Tibial nerve (tissue), 4 donors: ENCODE results near the gene RNF7. TPM values are rescaled to one million over a fixed set of nuclear protein-coding genes. Genes with fewer than 3 reads are reported as not detected.

ENCODE experiments used
- DNase-seq, 2 donors: peaks; one replicate each; pipeline ENCODE4 v3.0.0-alpha.2; 2019; ENCODE audit warnings: low spot score in 2 of 2
- H3K27ac ChIP-seq, 4 donors: fragments of 200-600 bp; sonication (generic) in 3 of 4; one replicate each; pipeline ENCODE4 v1.5.1; 2017 to 2019; ENCODE audit warnings: mild to moderate bottlenecking in 1 of 4
- H3K27me3 ChIP-seq, 2 donors: fragments of 200-600 bp; sonication (generic) in 1 of 2; one replicate each; pipeline versions ENCODE4 v1.5.1 to v1.6.0; 2017 to 2019
- H3K36me3 ChIP-seq, 3 donors: fragments of 200-600 bp; sonication (generic); one replicate each; pipeline ENCODE4 v1.5.1; 2018 to 2019
- H3K4me1 ChIP-seq, 4 donors: fragments of 200-600 bp; sonication (generic) in 3 of 4; one replicate each; pipeline ENCODE4 v1.5.1; 2017 to 2019
- H3K4me3 ChIP-seq, 4 donors: fragments of 200-600 bp; sonication (generic) in 3 of 4; one replicate each; pipeline ENCODE4 v1.5.1; 2017 to 2019; ENCODE audit warnings: mild to moderate bottlenecking in 1 of 4, moderate library complexity in 1 of 4
- H3K9me3 ChIP-seq, 4 donors: fragments of 200-600 bp; sonication (generic) in 3 of 4; one replicate each; pipeline ENCODE4 v1.5.1; 2017 to 2019
- EP300 ChIP-seq, 2 donors: sonication (generic); formaldehyde crosslinking; IDR thresholded peaks; one replicate each; pipeline ENCODE4 v1.6.1; 2017; ENCODE audit warnings: antibody characterized with exemption in 2 of 2, mild to moderate bottlenecking in 1 of 2
- POLR2A ChIP-seq, 2 donors: fragments of 450-650 bp; IDR thresholded peaks; one replicate each; pipeline ENCODE4 v1.6.1; 2017; ENCODE audit warnings: antibody characterized with exemption in 2 of 2, mild to moderate bottlenecking in 2 of 2, moderate library complexity in 2 of 2
- WGBS, 2 donors: methylation state at CpG; one replicate each; pipeline ENCODE4 v1.1.5; 2018; 5-methylcytosine and 5-hydroxymethylcytosine counted together
- total RNA-seq, 4 donors: library from RNA; depleted of rRNA; stranded (reverse); fragments of >200 nt; gene quantifications; one replicate each; pipeline ENCODE4 v1.1.0, GENCODE V29; 2016
- TF ChIP-seq, protein P1 (sequence below), 5 experiments: fragments of 200-600 bp in 3 of 5; fragments of 450-650 bp in 2 of 5; sonication (generic) in 3 of 5; IDR thresholded peaks; one replicate each; pipeline ENCODE4 v1.5.1; 2016 to 2019; ENCODE audit warnings: antibody characterized with exemption in 5 of 5, mild to moderate bottlenecking in 3 of 5, moderate library complexity in 2 of 5

Gene RNF7
- total RNA-seq, 4 donors from 2014 or later, result 65.7 to 80.2 (median 66.8) TPM

DNA sequence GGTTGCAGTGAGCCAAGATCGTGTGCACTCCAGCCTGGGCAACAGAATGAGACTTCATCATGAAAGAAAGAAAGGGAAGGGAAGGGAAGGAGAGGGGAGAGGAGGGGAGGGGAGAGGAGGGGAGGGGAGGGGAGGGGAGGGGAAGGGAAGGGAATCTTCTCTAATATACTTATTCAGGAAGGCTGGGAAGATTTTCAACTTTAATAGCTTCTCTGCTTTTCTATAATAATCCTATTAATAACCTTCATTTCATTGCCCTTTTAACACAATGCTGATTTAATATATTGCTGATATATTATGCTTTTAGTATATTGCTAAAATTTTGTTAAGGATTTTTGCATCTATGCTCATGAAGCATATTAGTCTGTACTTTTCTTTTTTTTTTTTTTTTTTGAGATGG lies 23.4 kb upstream of the RNF7 start:
- H3K27me3 ChIP-seq, result no peaks in the 10 kb centered on the region
- no peaks in the 10 kb centered on the region for H3K4me1 ChIP-seq
- 85 to 100% methylated on average over 1 of the region's 1 CpG for WGBS, 2 donors
- H3K4me3 ChIP-seq, result no peak overlapping the region
- TF ChIP-seq EP300 (IDR thresholded peaks at IDR 0.05), result no peak
- no peak for TF ChIP-seq POLR2A (IDR thresholded peaks at IDR 0.05)
- TF ChIP-seq, protein P1, sequence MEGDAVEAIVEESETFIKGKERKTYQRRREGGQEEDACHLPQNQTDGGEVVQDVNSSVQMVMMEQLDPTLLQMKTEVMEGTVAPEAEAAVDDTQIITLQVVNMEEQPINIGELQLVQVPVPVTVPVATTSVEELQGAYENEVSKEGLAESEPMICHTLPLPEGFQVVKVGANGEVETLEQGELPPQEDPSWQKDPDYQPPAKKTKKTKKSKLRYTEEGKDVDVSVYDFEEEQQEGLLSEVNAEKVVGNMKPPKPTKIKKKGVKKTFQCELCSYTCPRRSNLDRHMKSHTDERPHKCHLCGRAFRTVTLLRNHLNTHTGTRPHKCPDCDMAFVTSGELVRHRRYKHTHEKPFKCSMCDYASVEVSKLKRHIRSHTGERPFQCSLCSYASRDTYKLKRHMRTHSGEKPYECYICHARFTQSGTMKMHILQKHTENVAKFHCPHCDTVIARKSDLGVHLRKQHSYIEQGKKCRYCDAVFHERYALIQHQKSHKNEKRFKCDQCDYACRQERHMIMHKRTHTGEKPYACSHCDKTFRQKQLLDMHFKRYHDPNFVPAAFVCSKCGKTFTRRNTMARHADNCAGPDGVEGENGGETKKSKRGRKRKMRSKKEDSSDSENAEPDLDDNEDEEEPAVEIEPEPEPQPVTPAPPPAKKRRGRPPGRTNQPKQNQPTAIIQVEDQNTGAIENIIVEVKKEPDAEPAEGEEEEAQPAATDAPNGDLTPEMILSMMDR (IDR thresholded peaks at IDR 0.05), result no peak
- no peak for DNase-seq
- H3K9me3 ChIP-seq, result peaks cover 0 to 6% (median 0%) of the 10 kb centered on the region in 4 donors
- no peaks in the 10 kb centered on the region for H3K36me3 ChIP-seq
- no peak overlapping the region for H3K27ac ChIP-seq

DNA sequence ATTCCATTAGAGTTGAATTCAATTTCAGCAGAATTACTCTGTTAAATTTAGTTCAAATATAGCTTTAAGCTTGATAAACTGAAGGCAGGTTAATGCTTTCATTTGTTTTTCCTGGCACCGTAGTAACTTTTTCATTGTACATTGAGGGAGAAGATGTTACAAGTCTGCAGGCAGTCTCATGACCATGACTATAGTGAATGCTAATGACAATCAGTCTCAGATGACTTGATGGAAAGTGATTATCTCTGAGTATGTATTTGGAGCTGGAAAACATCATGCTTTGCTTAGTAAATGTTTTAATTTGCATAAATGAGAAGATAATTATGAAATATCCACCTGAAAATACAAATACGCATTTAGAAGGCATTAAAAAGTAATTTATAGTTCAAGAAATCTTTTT lies 16.0 kb upstream of the RNF7 start:
- TF ChIP-seq POLR2A (IDR thresholded peaks at IDR 0.05), result no peak
- no peak for TF ChIP-seq EP300 (IDR thresholded peaks at IDR 0.05)
- Histone ChIP-seq H3K27me3 (no peaks in the 10 kb centered on the region), H3K36me3 (no peaks in the 10 kb centered on the region), H3K9me3 (no peaks in the 10 kb centered on the region), H3K4me1 (no peaks in the 10 kb centered on the region), H3K27ac (no peak overlapping the region), H3K4me3 (no peak overlapping the region)
- DNase-seq, result no peak
- WGBS, 2 donors, result 89% methylated on average over 2 of the region's 2 CpGs

DNA sequence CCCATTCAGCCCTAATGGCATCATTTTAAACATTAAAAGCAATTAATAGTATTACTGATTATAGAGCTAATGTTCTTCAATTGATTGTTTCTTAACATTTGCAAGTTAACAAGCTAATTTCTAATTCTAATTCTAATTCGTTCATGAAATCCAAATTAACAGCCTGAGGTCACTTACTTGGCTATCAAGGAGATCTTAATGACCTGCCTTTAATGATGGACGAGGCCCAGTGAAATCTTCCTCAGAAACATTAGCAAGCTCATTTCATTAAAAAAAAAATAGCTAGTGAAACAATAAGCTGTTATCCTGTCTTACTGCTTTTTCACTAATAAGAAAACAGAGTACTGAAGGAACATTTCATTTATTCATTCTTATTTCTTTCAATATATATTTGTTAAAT lies 15.4 kb upstream of the RNF7 start:
- Histone ChIP-seq H3K27ac (no peak overlapping the region), H3K4me3 (no peak overlapping the region), H3K9me3 (no peaks in the 10 kb centered on the region), H3K36me3 (no peaks in the 10 kb centered on the region), H3K27me3 (no peaks in the 10 kb centered on the region), H3K4me1 (no peaks in the 10 kb centered on the region)
- TF ChIP-seq, protein P1 (IDR thresholded peaks at IDR 0.05), result no peak
- TF ChIP-seq EP300 (IDR thresholded peaks at IDR 0.05) (no peak), POLR2A (IDR thresholded peaks at IDR 0.05) (no peak)
- 82 to 84% methylated on average over 2 of the region's 2 CpGs for WGBS, 2 donors
- no peak for DNase-seq

DNA sequence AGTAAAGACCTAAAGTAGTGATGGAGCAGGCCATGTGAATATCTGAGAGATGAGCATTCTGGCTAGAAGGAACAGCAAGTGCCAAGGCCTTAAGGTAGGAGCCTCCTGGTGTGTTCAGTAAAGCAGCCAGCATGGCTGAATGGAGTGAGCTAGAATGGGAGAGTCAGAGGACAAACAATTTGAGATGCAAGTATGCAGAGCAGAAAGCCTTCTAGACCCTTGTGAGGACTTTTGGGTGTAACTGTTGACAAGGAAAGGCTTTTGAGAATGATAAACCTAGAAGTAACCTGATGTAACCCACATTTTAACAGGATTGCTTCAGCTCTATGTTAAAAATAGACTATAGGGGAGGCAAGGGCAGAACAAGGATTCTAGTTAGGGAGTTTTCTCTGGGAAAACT lies 14.8 kb upstream of the RNF7 start:
- Histone ChIP-seq H3K27ac (no peak overlapping the region), H3K9me3 (no peaks in the 10 kb centered on the region), H3K4me3 (no peak overlapping the region), H3K4me1 (no peaks in the 10 kb centered on the region), H3K36me3 (no peaks in the 10 kb centered on the region), H3K27me3 (no peaks in the 10 kb centered on the region)
- no peak for TF ChIP-seq EP300 (IDR thresholded peaks at IDR 0.05)
- TF ChIP-seq POLR2A (IDR thresholded peaks at IDR 0.05), result no peak
- TF ChIP-seq, protein P1 (IDR thresholded peaks at IDR 0.05), result no peak
- DNase-seq, result no peak

DNA sequence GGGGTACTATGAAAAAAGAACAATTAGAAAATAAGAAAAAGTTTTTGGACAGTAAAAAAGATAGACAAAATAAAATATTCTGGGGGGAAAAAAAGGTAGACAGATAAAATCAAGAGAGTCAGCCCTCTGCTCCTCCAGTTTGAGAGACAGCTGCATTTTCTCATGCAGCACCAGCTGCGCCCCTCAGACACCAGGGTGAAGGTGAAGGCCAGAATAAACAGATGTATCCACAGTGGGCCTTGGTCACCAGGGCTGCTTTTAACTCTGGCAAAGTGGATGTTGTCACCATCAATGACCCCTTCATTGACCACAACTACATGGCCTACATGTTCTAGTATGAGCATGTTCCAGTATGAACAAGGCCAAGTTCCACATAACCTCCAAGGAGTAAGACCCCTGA lies 13.9 kb upstream of the RNF7 start:
- no peaks in the 10 kb centered on the region for H3K36me3 ChIP-seq
- H3K9me3 ChIP-seq, result no peaks in the 10 kb centered on the region
- DNase-seq, result no peak
- 91 to 95% methylated on average over 1 of the region's 1 CpG for WGBS, 2 donors
- no peak overlapping the region for H3K4me3 ChIP-seq
- no peak overlapping the region for H3K27ac ChIP-seq
- no peaks in the 10 kb centered on the region for H3K27me3 ChIP-seq
- no peaks in the 10 kb centered on the region for H3K4me1 ChIP-seq
- TF ChIP-seq EP300 (IDR thresholded peaks at IDR 0.05) (no peak), POLR2A (IDR thresholded peaks at IDR 0.05) (no peak)

DNA sequence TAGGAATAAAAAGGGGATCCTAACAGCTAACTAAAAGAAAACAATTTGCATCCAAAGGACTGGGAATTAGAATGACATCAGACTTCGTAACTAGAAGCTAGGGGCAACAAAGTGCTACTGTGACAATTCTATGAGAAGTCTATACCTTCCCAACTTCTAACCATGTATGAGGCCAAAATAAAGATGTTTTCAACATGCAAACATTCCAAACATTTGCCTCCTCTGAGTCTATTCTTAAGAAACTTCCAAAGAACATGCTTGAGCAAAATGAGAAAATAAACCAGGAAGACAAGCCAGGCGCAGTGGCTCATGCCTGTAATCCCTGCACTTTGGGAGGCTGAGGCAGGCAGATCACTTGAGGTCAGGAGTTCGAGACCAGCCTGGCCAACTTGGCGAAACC lies 13.1 kb upstream of the RNF7 start:
- 76 to 86% methylated on average over 4 of the region's 4 CpGs for WGBS, 2 donors
- H3K36me3 ChIP-seq, result no peaks in the 10 kb centered on the region
- H3K27ac ChIP-seq, result no peak overlapping the region
- H3K4me1 ChIP-seq, result no peaks in the 10 kb centered on the region
- H3K27me3 ChIP-seq, result no peaks in the 10 kb centered on the region
- TF ChIP-seq, protein P1 (IDR thresholded peaks at IDR 0.05), result no peak
- TF ChIP-seq POLR2A (IDR thresholded peaks at IDR 0.05) (no peak), EP300 (IDR thresholded peaks at IDR 0.05) (no peak)
- no peak for DNase-seq
- H3K4me3 ChIP-seq, result no peak overlapping the region
- no peaks in the 10 kb centered on the region for H3K9me3 ChIP-seq
